Fibroblast of pulmonary artery (primary cell): Measurements from ENCODE around the gene ZFPM1.
"Not testable (repeated sequence)": the region's sequence is repeated elsewhere in the genome, so short reads cannot be mapped to it uniquely, and the experiment has no call there.

Experiments used
- DNase-seq: peaks from one replicate; pipeline ENCODE4 v3.0.0-alpha.2; 2010; ENCODE audit warnings: low read depth
- H3K4me3 ChIP-seq: replicated peaks from 2 replicates; pipeline ENCODE4 v1.5.1; 2011; ENCODE audit warnings: low read depth, mild to moderate bottlenecking, control low read depth, low read length, moderate library complexity
- CTCF ChIP-seq: IDR thresholded peaks from 2 replicates; pipeline ENCODE4 v1.5.1; 2011; ENCODE audit warnings: mild to moderate bottlenecking, control low read depth, low read length, inconsistent platforms; ENCODE audit errors: missing control alignments

ZFPM1 gene

DNA sequence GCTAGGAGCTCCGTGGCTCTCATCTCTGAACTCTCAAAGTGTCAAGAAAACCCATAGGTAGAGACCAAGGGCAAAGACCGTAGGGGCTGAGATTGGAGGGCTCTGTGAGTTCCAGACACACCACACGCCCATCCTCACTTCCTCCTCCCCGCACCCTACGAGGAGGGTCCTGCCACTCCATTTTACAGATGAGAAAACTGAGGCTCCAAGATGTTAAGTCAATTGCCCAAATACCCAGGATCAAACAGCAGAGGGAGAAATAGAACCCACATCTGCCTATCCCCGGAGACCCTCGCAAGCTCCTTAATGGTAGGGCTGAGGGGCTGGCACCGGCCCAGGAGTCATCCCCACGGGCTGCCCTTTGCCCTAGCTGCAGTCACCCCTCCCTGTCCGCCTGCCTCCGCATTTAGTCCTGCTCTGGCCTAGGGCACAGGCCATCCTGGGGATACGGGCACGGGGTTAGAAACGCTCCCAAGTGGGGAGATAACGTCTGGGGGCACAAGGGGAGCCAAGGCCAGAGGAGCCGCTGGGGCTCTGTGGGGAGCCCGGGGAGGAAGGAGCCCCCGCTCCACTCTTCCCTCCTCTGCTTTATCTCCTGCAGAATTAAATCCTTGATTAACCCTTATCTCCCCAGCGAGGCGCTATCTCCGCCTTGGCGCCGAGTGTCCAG, 63.0 kb downstream of the ZFPM1 start:
- DNase-seq = no peak
- TF ChIP-seq CTCF = no peak
- no peak overlapping the region for H3K4me3 ChIP-seq

DNA sequence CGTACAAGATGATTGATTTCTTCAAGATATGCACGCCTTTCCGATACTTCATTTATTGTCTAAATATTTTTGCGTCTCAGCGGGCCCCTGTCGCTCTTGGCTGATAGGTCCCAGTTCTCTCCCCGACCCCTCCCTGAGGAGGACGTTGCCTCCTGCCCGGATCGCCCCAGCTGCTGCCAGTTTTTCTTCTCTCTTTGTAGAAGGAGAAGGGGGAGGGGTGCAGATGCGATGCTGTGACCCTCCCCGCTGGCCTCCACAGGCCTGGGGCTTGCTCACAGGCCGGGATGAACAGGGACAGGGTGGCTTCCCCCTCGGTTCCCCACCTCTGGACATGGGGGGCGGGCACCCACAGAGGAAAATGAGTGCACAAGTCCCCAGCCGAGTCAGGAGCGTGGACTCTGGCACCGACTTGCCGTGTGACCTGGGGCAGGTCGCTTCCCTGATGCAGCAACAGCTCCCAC, 63.6 kb downstream of the ZFPM1 start:
- H3K4me3 ChIP-seq = no peak overlapping the region
- no peak for DNase-seq
- no peak for TF ChIP-seq CTCF

GRCh38 chr16:88517208-88517774, 64.2 kb downstream of the ZFPM1 start:
- not testable (repeated sequence) for H3K4me3 ChIP-seq, DNase-seq

- DNase-seq, H3K4me3 ChIP-seq: not testable (repeated sequence)
Measured at GRCh38 chr16:88518411-88519111, 65.5 kb downstream of the ZFPM1 start.

DNA sequence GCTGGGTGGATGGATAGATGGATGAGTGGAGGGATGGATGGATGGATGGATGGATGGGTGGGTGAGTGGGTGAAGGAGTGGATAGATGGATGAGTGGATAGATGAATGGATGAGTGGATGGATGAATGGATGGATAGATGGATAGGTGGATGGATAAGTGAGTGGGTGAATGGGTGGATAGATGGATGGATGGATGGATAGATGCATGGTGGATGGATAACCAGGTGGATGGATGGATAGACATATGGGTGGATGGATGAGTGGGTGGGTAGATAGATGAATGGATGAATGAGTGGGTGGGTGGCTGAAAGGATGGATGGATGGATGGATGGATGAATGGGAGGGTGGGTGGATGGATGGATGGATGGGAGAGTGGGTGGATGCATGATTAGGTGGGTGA, 66.2 kb downstream of the ZFPM1 start:
- DNase-seq = no peak
- TF ChIP-seq CTCF = no peak
- no peak overlapping the region for H3K4me3 ChIP-seq

- TF ChIP-seq CTCF = no peak
- no peak overlapping the region for H3K4me3 ChIP-seq
Measured at GRCh38 chr16:88519938-88520653, 67.0 kb downstream of the ZFPM1 start.

DNA sequence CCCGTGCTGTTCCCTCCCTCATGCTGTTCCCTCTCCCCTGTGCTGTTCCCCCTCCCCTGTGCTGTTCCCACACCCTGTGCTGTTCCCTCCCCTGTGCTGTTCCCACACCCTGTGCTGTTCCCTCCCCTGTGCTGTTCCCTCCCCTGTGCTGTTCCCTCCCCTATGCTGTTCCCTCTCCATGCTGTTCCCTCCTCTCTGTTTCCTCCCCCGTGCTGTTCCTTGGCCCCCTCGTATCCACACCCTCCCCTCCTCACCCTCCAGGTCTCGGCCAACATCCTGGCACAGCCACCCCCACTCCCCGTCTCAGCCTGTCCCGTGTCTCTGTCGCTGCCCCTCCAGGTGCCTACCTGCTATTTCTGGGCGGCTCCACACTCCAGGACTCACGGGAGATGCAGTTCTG, 68.6 kb downstream of the ZFPM1 start:
- H3K4me3 ChIP-seq = no peak overlapping the region
- no peak for TF ChIP-seq CTCF
- no peak for DNase-seq

More at GRCh38 chr16:88519938-88520653, 67.0 kb downstream of the ZFPM1 start:
- DNase-seq = no peak
